ENCODE results near the gene ADAP1. TPM values are rescaled to one million over a fixed set of nuclear protein-coding genes. Genes with fewer than 3 reads are reported as not detected.

ADAP1 gene
- total RNA-seq, 4 donors from 2014 or later = 44.8 to 106 (median 60.1) TPM

GRCh38 chr7:990352-990932 is 36.0 kb upstream of the ADAP1 start:
- peaks cover 57% of the 10 kb centered on the region for H3K27me3 ChIP-seq
- WGBS, 2 donors (ENCODE audit: low coverage in 1 of 2) = 49 to 83% methylated on average over 4 to 5 of the region's 36 CpGs

GRCh38 chr7:988963-989529 is 34.6 kb upstream of the ADAP1 start:
- TF ChIP-seq EP300 (IDR thresholded peaks at IDR 0.05) (no peak), POLR2AphosphoS5 (IDR thresholded peaks at IDR 0.05) (no peak), POLR2A (IDR thresholded peaks at IDR 0.05) (no peak)
- TF ChIP-seq, protein P1, sequence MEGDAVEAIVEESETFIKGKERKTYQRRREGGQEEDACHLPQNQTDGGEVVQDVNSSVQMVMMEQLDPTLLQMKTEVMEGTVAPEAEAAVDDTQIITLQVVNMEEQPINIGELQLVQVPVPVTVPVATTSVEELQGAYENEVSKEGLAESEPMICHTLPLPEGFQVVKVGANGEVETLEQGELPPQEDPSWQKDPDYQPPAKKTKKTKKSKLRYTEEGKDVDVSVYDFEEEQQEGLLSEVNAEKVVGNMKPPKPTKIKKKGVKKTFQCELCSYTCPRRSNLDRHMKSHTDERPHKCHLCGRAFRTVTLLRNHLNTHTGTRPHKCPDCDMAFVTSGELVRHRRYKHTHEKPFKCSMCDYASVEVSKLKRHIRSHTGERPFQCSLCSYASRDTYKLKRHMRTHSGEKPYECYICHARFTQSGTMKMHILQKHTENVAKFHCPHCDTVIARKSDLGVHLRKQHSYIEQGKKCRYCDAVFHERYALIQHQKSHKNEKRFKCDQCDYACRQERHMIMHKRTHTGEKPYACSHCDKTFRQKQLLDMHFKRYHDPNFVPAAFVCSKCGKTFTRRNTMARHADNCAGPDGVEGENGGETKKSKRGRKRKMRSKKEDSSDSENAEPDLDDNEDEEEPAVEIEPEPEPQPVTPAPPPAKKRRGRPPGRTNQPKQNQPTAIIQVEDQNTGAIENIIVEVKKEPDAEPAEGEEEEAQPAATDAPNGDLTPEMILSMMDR (IDR thresholded peaks at IDR 0.05) = no peak
- H3K4me1 ChIP-seq = peaks cover 0 to 23% (median 2%) of the 10 kb centered on the region in 3 donors
- no peak for ATAC-seq
- no peaks in the 10 kb centered on the region for H3K9me3 ChIP-seq
- no peak overlapping the region for H3K4me3 ChIP-seq
- no peak overlapping the region for H3K27ac ChIP-seq
- WGBS, 2 donors (ENCODE audit: low coverage in 1 of 2) = 39% methylated on average over 3 of the region's 15 CpGs; no CpG with 5 or more reads in 1 of the 2 donors
- H3K36me3 ChIP-seq = no peaks in the 10 kb centered on the region
- peaks cover 71% of the 10 kb centered on the region for H3K27me3 ChIP-seq

More at GRCh38 chr7:990352-990932, 36.0 kb upstream of the ADAP1 start:
- Histone ChIP-seq H3K4me1 (peaks cover 0 to 23% (median 2%) of the 10 kb centered on the region in 3 donors), H3K27ac (no peak overlapping the region), H3K9me3 (no peaks in the 10 kb centered on the region), H3K4me3 (no peak overlapping the region), H3K36me3 (peaks cover 0 to 8% of the 10 kb centered on the region in 2 donors)
- no peak for ATAC-seq
- TF ChIP-seq POLR2AphosphoS5 (IDR thresholded peaks at IDR 0.05) (no peak), EP300 (IDR thresholded peaks at IDR 0.05) (no peak), POLR2A (IDR thresholded peaks at IDR 0.05) (no peak)
- TF ChIP-seq, protein P1 (IDR thresholded peaks at IDR 0.05) = no peak

GRCh38 chr7:988426-988911 is 34.0 kb upstream of the ADAP1 start:
- Histone ChIP-seq H3K27me3 (peaks cover 77% of the 10 kb centered on the region), H3K4me1 (peaks cover 0 to 20% (median 2%) of the 10 kb centered on the region in 3 donors), H3K4me3 (no peak overlapping the region), H3K9me3 (no peaks in the 10 kb centered on the region), H3K36me3 (no peaks in the 10 kb centered on the region), H3K27ac (no peak overlapping the region)
- no peak for TF ChIP-seq EP300 (IDR thresholded peaks at IDR 0.05)
- TF ChIP-seq, protein P1 (IDR thresholded peaks at IDR 0.05) = no peak
- TF ChIP-seq POLR2A (IDR thresholded peaks at IDR 0.05) = no peak
- TF ChIP-seq POLR2AphosphoS5 (IDR thresholded peaks at IDR 0.05) = no peak
- no CpG with 5 or more reads among the region's 24 CpGs for WGBS, 2 donors (ENCODE audit: low coverage in 1 of 2)
- no peak for ATAC-seq

- no peak overlapping the region for H3K27ac ChIP-seq
- TF ChIP-seq EP300 (IDR thresholded peaks at IDR 0.05) (no peak), POLR2AphosphoS5 (IDR thresholded peaks at IDR 0.05) (no peak), POLR2A (IDR thresholded peaks at IDR 0.05) (no peak)
- TF ChIP-seq, protein P1 (IDR thresholded peaks at IDR 0.05) = no peak
- peaks cover 0 to 14% (median 1%) of the 10 kb centered on the region in 3 donors for H3K4me1 ChIP-seq
- ATAC-seq = no peak
- H3K36me3 ChIP-seq = no peaks in the 10 kb centered on the region
- no peak overlapping the region for H3K4me3 ChIP-seq
- H3K27me3 ChIP-seq = peaks cover 83% of the 10 kb centered on the region
- H3K9me3 ChIP-seq = no peaks in the 10 kb centered on the region
- no CpG with 5 or more reads among the region's 6 CpGs for WGBS, 2 donors (ENCODE audit: low coverage in 1 of 2)
Observed at GRCh38 chr7:987909-988308, 33.4 kb upstream of the ADAP1 start.

Measured in gastroesophageal sphincter (tissue), 4 donors.